Peyer's patch (tissue), 4 donors: ENCODE data around the gene CDK6. TPM values are rescaled to one million over a fixed set of nuclear protein-coding genes. Genes with fewer than 3 reads are reported as not detected.

Experiments
- DNase-seq, 3 donors: peaks; one replicate each; pipeline ENCODE4 v3.0.0-alpha.2; 2017 to 2019
- H3K27ac ChIP-seq, 4 donors: fragments of 200-600 bp; sonication (generic); one replicate each; pipeline ENCODE4 v1.5.1; 2016 to 2019
- H3K27me3 ChIP-seq, 2 donors: fragments of 200-600 bp; sonication (generic); one replicate each; pipeline ENCODE4 v1.5.1; 2019
- H3K36me3 ChIP-seq, 3 donors: fragments of 200-600 bp; sonication (generic); one replicate each; pipeline ENCODE4 v1.5.1; 2016 to 2019
- H3K4me1 ChIP-seq, 4 donors: fragments of 200-600 bp; sonication (generic); one replicate each; pipeline ENCODE4 v1.5.1; 2016 to 2019
- H3K4me3 ChIP-seq, 4 donors: fragments of 200-600 bp; sonication (generic); 1 replicate in 3 of 4; 2 replicates in 1 of 4; pipeline ENCODE4 v1.5.1; 2016 to 2019; ENCODE audit warnings: mild to moderate bottlenecking in 1 of 4
- H3K9me3 ChIP-seq, 4 donors: fragments of 200-600 bp; sonication (generic); one replicate each; pipeline ENCODE4 v1.5.1; 2016 to 2019; ENCODE audit warnings: mild to moderate bottlenecking in 1 of 4
- CTCF ChIP-seq, 6 experiments: fragments of 450-650 bp in 4 of 6; fragments of 200-600 bp in 2 of 6; sonication (generic) in 1 of 6; IDR thresholded peaks; one replicate each; pipeline ENCODE4 v1.5.1; 2017 to 2019; ENCODE audit warnings: antibody characterized with exemption in 6 of 6, mild to moderate bottlenecking in 3 of 6, moderate library complexity in 1 of 6
- POLR2A ChIP-seq, 2 donors: fragments of 450-650 bp; IDR thresholded peaks; one replicate each; pipeline ENCODE4 v1.5.1; 2017; ENCODE audit warnings: antibody characterized with exemption in 2 of 2, mild to moderate bottlenecking in 2 of 2, moderate library complexity in 2 of 2
- total RNA-seq, 4 donors: library from RNA; depleted of rRNA; stranded (reverse); fragments of >200 nt; gene quantifications; one replicate each; pipeline ENCODE4 v1.1.0, GENCODE V29; 2016

The CDK6 gene
- total RNA-seq, 4 donors from 2014 or later, result 25.6 to 75.1 (median 55.4) TPM

GRCh38 chr7:92652536-92652935 is 183.8 kb downstream of the CDK6 start:
- no peak for TF ChIP-seq POLR2A (IDR thresholded peaks at IDR 0.05)
- no peak for TF ChIP-seq CTCF (IDR thresholded peaks at IDR 0.05)
- no peaks in the 10 kb centered on the region for H3K9me3 ChIP-seq
- no peak overlapping the region for H3K27ac ChIP-seq
- no peaks in the 10 kb centered on the region for H3K36me3 ChIP-seq
- no peaks in the 10 kb centered on the region for H3K27me3 ChIP-seq
- H3K4me1 ChIP-seq, result peaks cover 0 to 25% (median 0%) of the 10 kb centered on the region in 4 donors
- H3K4me3 ChIP-seq, result no peak overlapping the region
- DNase-seq, result no peak

GRCh38 chr7:92650391-92650790 is 186.0 kb downstream of the CDK6 start:
- Histone ChIP-seq H3K4me1 (peaks cover 0 to 42% (median 0%) of the 10 kb centered on the region in 4 donors), H3K27me3 (no peaks in the 10 kb centered on the region), H3K4me3 (no peak overlapping the region), H3K36me3 (no peaks in the 10 kb centered on the region), H3K9me3 (no peaks in the 10 kb centered on the region), H3K27ac (no peak overlapping the region)
- DNase-seq, result peak in 1 of 3 donors; percentile 56
- TF ChIP-seq POLR2A (IDR thresholded peaks at IDR 0.05) (no peak), CTCF (IDR thresholded peaks at IDR 0.05) (no peak)

GRCh38 chr7:92648067-92648466 is 188.3 kb downstream of the CDK6 start:
- no peak for DNase-seq
- no peaks in the 10 kb centered on the region for H3K9me3 ChIP-seq
- no peaks in the 10 kb centered on the region for H3K27me3 ChIP-seq
- H3K27ac ChIP-seq, result peak overlapping the region in 1 of 4 donors; percentile 21
- no peak for TF ChIP-seq CTCF (IDR thresholded peaks at IDR 0.05)
- no peak for TF ChIP-seq POLR2A (IDR thresholded peaks at IDR 0.05)
- peaks cover 0 to 50% (median 0%) of the 10 kb centered on the region in 4 donors for H3K4me1 ChIP-seq
- no peaks in the 10 kb centered on the region for H3K36me3 ChIP-seq
- no peak overlapping the region for H3K4me3 ChIP-seq

- Histone ChIP-seq H3K36me3 (no peaks in the 10 kb centered on the region), H3K4me1 (peaks cover 0 to 50% (median 0%) of the 10 kb centered on the region in 4 donors), H3K27ac (peak overlapping the region in 1 of 4 donors; percentile 21), H3K9me3 (no peaks in the 10 kb centered on the region), H3K4me3 (no peak overlapping the region), H3K27me3 (no peaks in the 10 kb centered on the region)
- no peak for TF ChIP-seq POLR2A (IDR thresholded peaks at IDR 0.05)
- DNase-seq, result no peak
Measured at GRCh38 chr7:92647652-92648051, 188.7 kb downstream of the CDK6 start.

- H3K27me3 ChIP-seq, result no peaks in the 10 kb centered on the region
- no peaks in the 10 kb centered on the region for H3K9me3 ChIP-seq
- TF ChIP-seq POLR2A (IDR thresholded peaks at IDR 0.05), result no peak
- TF ChIP-seq CTCF (IDR thresholded peaks at IDR 0.05), result no peak
- H3K27ac ChIP-seq, result no peak overlapping the region
- H3K36me3 ChIP-seq, result no peaks in the 10 kb centered on the region
- no peak for DNase-seq
- H3K4me3 ChIP-seq, result no peak overlapping the region
- H3K4me1 ChIP-seq, result peaks cover 0 to 50% (median 0%) of the 10 kb centered on the region in 4 donors
Measured at GRCh38 chr7:92647011-92647625, 189.3 kb downstream of the CDK6 start.

GRCh38 chr7:92645114-92646061 is 191.0 kb downstream of the CDK6 start:
- TF ChIP-seq POLR2A (IDR thresholded peaks at IDR 0.05) (no peak), CTCF (IDR thresholded peaks at IDR 0.05) (no peak)
- Histone ChIP-seq H3K36me3 (no peaks in the 10 kb centered on the region), H3K27ac (peak overlapping the region in 3 of 4 donors; percentile 14 to 64 (median 26)), H3K4me3 (no peak overlapping the region), H3K9me3 (no peaks in the 10 kb centered on the region), H3K4me1 (peaks cover 0 to 45% (median 0%) of the 10 kb centered on the region in 4 donors), H3K27me3 (no peaks in the 10 kb centered on the region)
- peak in 2 of 3 donors; percentile 59 to 77 for DNase-seq
